Hepatocyte (in vitro differentiated cells): ENCODE measurements around the gene NOB1. TPM values are rescaled to one million over a fixed set of nuclear protein-coding genes. Genes with fewer than 3 reads are reported as not detected.

Source experiments
- DNase-seq: peaks from one replicate; pipeline ENCODE4 v3.0.0-alpha.2; 2016; ENCODE audit warnings: low spot score
- H2AFZ ChIP-seq: fragments of 200-600 bp; sonication (generic); 2 replicates; pipeline ENCODE4 v1.6.0; 2016; ENCODE audit warnings: antibody characterized with exemption, mild to moderate bottlenecking
- H3K27ac ChIP-seq: fragments of 200-600 bp; sonication (generic); 2 replicates; pipeline ENCODE4 v1.5.1; 2016; ENCODE audit warnings: mild to moderate bottlenecking
- H3K27me3 ChIP-seq: fragments of 200-600 bp; sonication (generic); 2 replicates; pipeline ENCODE4 v1.6.1; 2016
- H3K36me3 ChIP-seq: fragments of 200-600 bp; sonication (generic); replicated peaks from 2 replicates; pipeline ENCODE4 v1.5.1; 2016; ENCODE audit warnings: low read depth; ENCODE audit not compliant: insufficient read depth
- H3K4me1 ChIP-seq: fragments of 200-600 bp; sonication (generic); 2 replicates; pipeline ENCODE4 v1.5.1; 2016; ENCODE audit warnings: mild to moderate bottlenecking, moderate library complexity; ENCODE audit not compliant: insufficient read depth
- H3K4me2 ChIP-seq: fragments of 200-600 bp; sonication (generic); 2 replicates; pipeline ENCODE4 v1.6.0; 2016
- H3K4me3 ChIP-seq: fragments of 200-600 bp; sonication (generic); 2 replicates; pipeline ENCODE4 v1.5.1; 2016; ENCODE audit warnings: mild to moderate bottlenecking
- H3K79me2 ChIP-seq: fragments of 200-600 bp; sonication (generic); 2 replicates; pipeline ENCODE4 v1.6.0; 2017; ENCODE audit warnings: mild to moderate bottlenecking
- H3K9me2 ChIP-seq: fragments of 200-600 bp; sonication (generic); replicated peaks from 2 replicates; pipeline ENCODE4 v1.6.0; 2017; ENCODE audit warnings: mild to moderate bottlenecking; ENCODE audit not compliant: insufficient read depth
- H3K9me3 ChIP-seq: fragments of 200-600 bp; sonication (generic); 2 replicates; pipeline ENCODE4 v1.5.1; 2016; ENCODE audit warnings: low read depth, mild to moderate bottlenecking
- H4K20me1 ChIP-seq: fragments of 200-600 bp; sonication (generic); 2 replicates; pipeline ENCODE4 v1.6.0; 2016; ENCODE audit warnings: mild to moderate bottlenecking; ENCODE audit not compliant: insufficient read depth, poor library complexity, severe bottlenecking
- EZH2 ChIP-seq: fragments of 200-600 bp; sonication (generic); IDR thresholded peaks from 2 replicates; pipeline ENCODE4 v1.6.1; 2016; ENCODE audit warnings: antibody characterized with exemption, mild to moderate bottlenecking, borderline replicate concordance
- EZH2phosphoT487 ChIP-seq: fragments of 200-600 bp; sonication (generic); IDR thresholded peaks from one replicate; pipeline ENCODE4 v1.6.1; 2018; ENCODE audit warnings: antibody characterized with exemption, mild to moderate bottlenecking, low read depth, moderate library complexity; ENCODE audit not compliant: unreplicated experiment, severe bottlenecking
- WGBS: methylation state at CpG from one replicate; pipeline ENCODE4 v1.1.6; 2016; ENCODE audit warnings: low lambda C conversion rate; ENCODE audit errors: missing lambda C conversion rate; 5-methylcytosine and 5-hydroxymethylcytosine counted together
- polyA plus RNA-seq: library from polyadenylated mRNA; unstranded; fragments of >200 nt; fragmentation: Nextera tagmentation; extraction: Ambion mirVana; gene quantifications from 2 replicates; pipeline ENCODE4 v1.2.1, GENCODE V29; 2016
- total RNA-seq: library from RNA; depleted of rRNA; stranded (reverse); fragments of >200 nt; gene quantifications from 2 replicates; pipeline ENCODE4 v1.2.3, GENCODE V29; 2014
- TF ChIP-seq, protein P1 (sequence below): fragments of 200-600 bp; sonication (generic); IDR thresholded peaks from 2 replicates; pipeline ENCODE4 v1.5.1; 2016; ENCODE audit warnings: antibody characterized with exemption, mild to moderate bottlenecking; ENCODE audit not compliant: poor library complexity

Gene NOB1
- total and polyA plus RNA-seq, 2 experiments from 2014 or later, result 23.9 to 25.1 TPM

DNA sequence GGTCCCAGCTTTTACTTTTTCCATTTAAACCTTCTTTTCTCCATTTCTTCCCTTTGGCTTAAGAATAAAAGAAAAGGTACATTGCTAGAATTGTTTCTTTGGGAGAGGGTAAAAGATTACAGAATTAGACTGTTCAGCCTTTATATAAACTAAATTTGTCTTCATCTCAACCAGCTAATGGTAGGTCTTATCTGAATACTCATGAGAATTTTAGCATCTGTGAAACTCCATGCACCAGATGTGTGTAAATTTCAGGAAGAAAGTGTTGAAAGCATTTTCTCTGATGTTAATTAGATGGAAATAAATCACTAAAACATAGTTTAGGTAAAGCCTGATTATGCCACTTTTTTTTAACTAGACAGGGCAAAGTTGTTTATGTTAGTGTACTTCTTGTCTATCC, 53.3 kb downstream of the NOB1 start:
- DNase-seq, result no peak
- no peaks in the 10 kb centered on the region for H3K4me1 ChIP-seq
- no peaks in the 10 kb centered on the region for H3K36me3 ChIP-seq
- no peak overlapping the region for H3K4me2 ChIP-seq
- no peaks in the 10 kb centered on the region for H3K27me3 ChIP-seq
- H3K9me2 ChIP-seq, result no peaks in the 10 kb centered on the region
- peaks cover 26% of the 10 kb centered on the region for H3K79me2 ChIP-seq
- no peak overlapping the region for H3K27ac ChIP-seq
- no peaks in the 10 kb centered on the region for H4K20me1 ChIP-seq
- no peak for TF ChIP-seq EZH2
- TF ChIP-seq, protein P1, sequence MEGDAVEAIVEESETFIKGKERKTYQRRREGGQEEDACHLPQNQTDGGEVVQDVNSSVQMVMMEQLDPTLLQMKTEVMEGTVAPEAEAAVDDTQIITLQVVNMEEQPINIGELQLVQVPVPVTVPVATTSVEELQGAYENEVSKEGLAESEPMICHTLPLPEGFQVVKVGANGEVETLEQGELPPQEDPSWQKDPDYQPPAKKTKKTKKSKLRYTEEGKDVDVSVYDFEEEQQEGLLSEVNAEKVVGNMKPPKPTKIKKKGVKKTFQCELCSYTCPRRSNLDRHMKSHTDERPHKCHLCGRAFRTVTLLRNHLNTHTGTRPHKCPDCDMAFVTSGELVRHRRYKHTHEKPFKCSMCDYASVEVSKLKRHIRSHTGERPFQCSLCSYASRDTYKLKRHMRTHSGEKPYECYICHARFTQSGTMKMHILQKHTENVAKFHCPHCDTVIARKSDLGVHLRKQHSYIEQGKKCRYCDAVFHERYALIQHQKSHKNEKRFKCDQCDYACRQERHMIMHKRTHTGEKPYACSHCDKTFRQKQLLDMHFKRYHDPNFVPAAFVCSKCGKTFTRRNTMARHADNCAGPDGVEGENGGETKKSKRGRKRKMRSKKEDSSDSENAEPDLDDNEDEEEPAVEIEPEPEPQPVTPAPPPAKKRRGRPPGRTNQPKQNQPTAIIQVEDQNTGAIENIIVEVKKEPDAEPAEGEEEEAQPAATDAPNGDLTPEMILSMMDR, result no peak
- TF ChIP-seq EZH2phosphoT487, result no peak
- H2AFZ ChIP-seq, result no peak overlapping the region
- H3K9me3 ChIP-seq, result no peaks in the 10 kb centered on the region
- H3K4me3 ChIP-seq, result no peak overlapping the region

DNA sequence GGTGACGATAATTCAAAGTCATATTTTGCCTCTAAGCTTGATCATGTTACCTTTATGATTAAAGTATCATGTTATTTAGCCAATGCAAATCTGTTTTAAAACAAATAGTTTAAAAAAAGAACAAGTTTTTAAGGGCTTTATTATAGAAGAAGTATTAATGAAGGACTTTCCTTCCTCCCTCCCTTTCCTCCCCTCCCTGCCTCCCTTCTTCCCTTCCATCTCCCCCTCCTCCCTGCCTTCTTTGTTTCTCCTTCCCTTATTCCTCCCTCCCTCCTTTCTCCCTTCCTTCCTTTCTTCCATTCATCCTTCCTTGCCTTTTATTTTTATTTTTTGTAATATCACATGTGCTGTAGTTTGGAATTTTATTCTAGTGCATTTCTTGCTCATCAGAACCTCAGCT, 54.8 kb downstream of the NOB1 start:
- WGBS, result 96% methylated on average over 1 of the region's 1 CpG
- Histone ChIP-seq H3K4me2 (no peak overlapping the region), H3K27me3 (no peaks in the 10 kb centered on the region), H3K79me2 (peaks cover 31% of the 10 kb centered on the region), H3K27ac (no peak overlapping the region), H4K20me1 (no peaks in the 10 kb centered on the region), H3K9me3 (no peaks in the 10 kb centered on the region), H3K4me1 (no peaks in the 10 kb centered on the region), H2AFZ (no peak overlapping the region), H3K4me3 (no peak overlapping the region), H3K36me3 (no peaks in the 10 kb centered on the region), H3K9me2 (no peaks in the 10 kb centered on the region)
- DNase-seq, result no peak
- TF ChIP-seq EZH2phosphoT487, result no peak
- TF ChIP-seq, protein P1, result no peak
- TF ChIP-seq EZH2, result no peak

DNA sequence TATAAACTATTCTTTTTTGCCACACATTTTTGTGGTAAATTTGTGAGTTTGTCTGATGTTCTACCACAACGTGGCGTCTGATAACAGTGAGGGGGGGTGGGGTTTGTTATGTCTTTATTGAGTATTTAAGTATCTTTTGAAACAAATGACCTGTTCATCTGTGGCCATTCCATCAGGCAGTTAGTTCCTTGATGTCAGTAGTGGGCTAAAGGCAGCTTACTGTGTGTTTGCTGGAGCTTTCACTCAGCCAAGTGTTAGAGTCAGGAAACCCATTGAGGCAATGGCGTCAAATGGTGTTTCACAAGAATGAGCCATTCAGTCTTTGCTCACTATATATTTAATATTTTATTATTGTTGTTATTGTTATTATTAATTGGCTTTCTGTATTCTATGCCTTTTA, 56.3 kb downstream of the NOB1 start:
- 85% methylated on average over 3 of the region's 3 CpGs for whole genome bisulfite sequencing

More for the DNA sequence above, 56.3 kb downstream of the NOB1 start:
- Histone ChIP-seq H3K36me3 (no peaks in the 10 kb centered on the region), H3K27me3 (no peaks in the 10 kb centered on the region), H2AFZ (no peak overlapping the region), H3K4me1 (no peaks in the 10 kb centered on the region), H3K4me3 (no peak overlapping the region), H3K79me2 (peaks cover 34% of the 10 kb centered on the region), H3K9me2 (no peaks in the 10 kb centered on the region), H3K27ac (no peak overlapping the region), H3K9me3 (no peaks in the 10 kb centered on the region), H4K20me1 (no peaks in the 10 kb centered on the region), H3K4me2 (no peak overlapping the region)
- TF ChIP-seq EZH2 (no peak), EZH2phosphoT487 (no peak)
- TF ChIP-seq, protein P1, result no peak
- no peak for DNase-seq
